ENCODE measurements around the gene ABTB2. TPM values are rescaled to one million over a fixed set of nuclear protein-coding genes. Genes with fewer than 3 reads are reported as not detected.
A peak's percentile ranks its signal among the peaks of the same experiment; 100 is the strongest.

Gene ABTB2
- total RNA-seq, 1 donor from 2014 or later, result 24.7 TPM

GRCh38 chr11:34332524-34332923, 25.3 kb downstream of the ABTB2 start:
- intact Hi-C loops (cut with micrococcal nuclease), result no loop called here
- Histone ChIP-seq H3K36me3 (no peaks in the 10 kb centered on the region), H3K4me3 (no peak overlapping the region), H3K27ac (replicated peaks) (no peak overlapping the region), H3K9me3 (replicated peaks) (no peaks in the 10 kb centered on the region), H3K4me1 (peaks cover 50% of the 10 kb centered on the region), H3K27me3 (ENCODE audit: low read depth) (no peaks in the 10 kb centered on the region)
- no peak for DNase-seq
- no peak for TF ChIP-seq CTCF (IDR thresholded peaks at IDR 0.05; ENCODE audit: borderline replicate concordance)

GRCh38 chr11:34331736-34332135, 26.1 kb downstream of the ABTB2 start:
- intact Hi-C loops (cut with micrococcal nuclease), result no loop called here
- Histone ChIP-seq H3K4me3 (no peak overlapping the region), H3K36me3 (no peaks in the 10 kb centered on the region), H3K4me1 (peaks cover 58% of the 10 kb centered on the region), H3K27me3 (ENCODE audit: low read depth) (no peaks in the 10 kb centered on the region), H3K27ac (replicated peaks) (no peak overlapping the region), H3K9me3 (replicated peaks) (no peaks in the 10 kb centered on the region)
- no peak for TF ChIP-seq CTCF (IDR thresholded peaks at IDR 0.05; ENCODE audit: borderline replicate concordance)
- DNase-seq, result no peak

GRCh38 chr11:34331329-34331728, 26.5 kb downstream of the ABTB2 start:
- H3K27ac ChIP-seq (replicated peaks), result no peak overlapping the region
- no peaks in the 10 kb centered on the region for H3K9me3 ChIP-seq (replicated peaks)
- no peaks in the 10 kb centered on the region for H3K27me3 ChIP-seq (ENCODE audit: low read depth)
- peaks cover 62% of the 10 kb centered on the region for H3K4me1 ChIP-seq
- no peak for TF ChIP-seq CTCF (IDR thresholded peaks at IDR 0.05; ENCODE audit: borderline replicate concordance)
- intact Hi-C loops (cut with micrococcal nuclease), result no loop called here
- DNase-seq, result no peak
- no peak overlapping the region for H3K4me3 ChIP-seq
- no peaks in the 10 kb centered on the region for H3K36me3 ChIP-seq

- H3K36me3 ChIP-seq, result no peaks in the 10 kb centered on the region
- peaks cover 61% of the 10 kb centered on the region for H3K4me1 ChIP-seq
- no peak overlapping the region for H3K27ac ChIP-seq (replicated peaks)
- intact Hi-C loops (cut with micrococcal nuclease), result no loop called here
- no peak for TF ChIP-seq CTCF (IDR thresholded peaks at IDR 0.05; ENCODE audit: borderline replicate concordance)
- no peak overlapping the region for H3K4me3 ChIP-seq
- DNase-seq, result no peak
- H3K27me3 ChIP-seq (ENCODE audit: low read depth), result no peaks in the 10 kb centered on the region
- no peaks in the 10 kb centered on the region for H3K9me3 ChIP-seq (replicated peaks)
Observed at GRCh38 chr11:34330653-34331052, 27.2 kb downstream of the ABTB2 start.

- H3K27me3 ChIP-seq (ENCODE audit: low read depth), result no peaks in the 10 kb centered on the region
- DNase-seq, result no peak
- intact Hi-C loops (cut with micrococcal nuclease), result no loop called here
- no peak for TF ChIP-seq CTCF (IDR thresholded peaks at IDR 0.05; ENCODE audit: borderline replicate concordance)
- H3K36me3 ChIP-seq, result no peaks in the 10 kb centered on the region
- H3K4me3 ChIP-seq, result no peak overlapping the region
- H3K27ac ChIP-seq (replicated peaks), result no peak overlapping the region
- H3K9me3 ChIP-seq (replicated peaks), result no peaks in the 10 kb centered on the region
- H3K4me1 ChIP-seq, result peaks cover 61% of the 10 kb centered on the region
Observed at GRCh38 chr11:34329876-34330275, 27.9 kb downstream of the ABTB2 start.

- Histone ChIP-seq H3K27ac (replicated peaks) (peak overlapping the region; percentile 67), H3K4me1 (peaks cover 73% of the 10 kb centered on the region)
Observed at GRCh38 chr11:34328632-34328910, 29.2 kb downstream of the ABTB2 start.

More at GRCh38 chr11:34328632-34328910, 29.2 kb downstream of the ABTB2 start:
- intact Hi-C loops (cut with micrococcal nuclease), result no loop called here
- Histone ChIP-seq H3K4me3 (no peak overlapping the region), H3K36me3 (no peaks in the 10 kb centered on the region), H3K27me3 (ENCODE audit: low read depth) (no peaks in the 10 kb centered on the region), H3K9me3 (replicated peaks) (no peaks in the 10 kb centered on the region)
- no peak for DNase-seq
- TF ChIP-seq CTCF (IDR thresholded peaks at IDR 0.05; ENCODE audit: borderline replicate concordance), result no peak
